ENCODE data around the gene OTOP2.

- TF ChIP-seq POLR2A (IDR thresholded peaks at IDR 0.05), result no peak
- no peak for TF ChIP-seq CTCF (IDR thresholded peaks at IDR 0.05)
Measured at GRCh38 chr17:74907012-74907411, 17.1 kb upstream of the OTOP2 start.
